DND-41 (cell line): ENCODE measurements around the gene PPP1R13B.

ENCODE experiments used
- CTCF ChIP-seq: IDR thresholded peaks from 2 replicates; pipeline ENCODE4 v1.5.1; 2012; ENCODE audit warnings: borderline replicate concordance, low read length, moderate library complexity, mild to moderate bottlenecking; ENCODE audit not compliant: poor library complexity, severe bottlenecking; ENCODE audit errors: extremely low read depth
- EZH2 ChIP-seq: IDR thresholded peaks from 3 replicates; pipeline ENCODE4 v1.6.1; 2012; ENCODE audit warnings: borderline replicate concordance, low read depth, mild to moderate bottlenecking, moderate library complexity, low read length, inconsistent platforms; ENCODE audit not compliant: severe bottlenecking

DNA sequence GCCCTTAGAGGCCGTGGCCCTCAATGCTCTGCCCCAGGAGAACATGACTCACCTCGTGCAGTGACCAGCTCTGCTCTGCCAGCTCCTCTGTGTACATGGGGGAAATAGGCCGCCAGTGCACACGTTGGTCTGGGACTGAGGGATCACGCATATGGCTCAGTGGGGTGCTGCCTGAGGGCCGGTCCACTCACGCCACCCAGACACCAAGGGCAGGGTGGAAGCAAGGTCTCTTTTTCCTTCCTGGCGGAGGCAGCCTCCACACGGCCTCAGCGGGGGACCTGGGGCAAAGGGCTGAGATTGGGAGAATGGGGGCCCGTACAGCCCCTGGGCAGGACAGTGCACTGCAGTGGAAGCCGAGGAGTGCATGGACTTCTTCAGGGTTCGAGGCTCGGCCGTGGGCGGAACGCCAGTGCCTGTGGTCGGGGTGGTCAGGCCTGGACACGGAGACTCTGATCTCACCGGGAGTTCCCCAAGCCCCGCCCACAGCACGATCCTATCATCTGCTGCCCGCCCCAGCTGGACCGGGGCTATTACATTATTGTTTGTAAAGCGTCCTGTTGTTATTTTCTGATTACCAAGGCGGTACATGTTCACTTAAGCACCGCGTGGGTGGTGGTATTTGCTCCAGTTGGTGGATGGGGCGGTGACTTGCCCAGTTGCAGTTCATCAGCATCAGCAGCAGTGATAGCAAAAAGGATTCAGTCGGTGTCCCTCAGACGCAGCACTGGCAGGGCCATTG is 42.1 kb upstream of the PPP1R13B start:
- TF ChIP-seq CTCF (no peak), EZH2 (no peak)
